A673 (cell line): Measurements from ENCODE around the gene CSTPP1. TPM values are rescaled to one million over a fixed set of nuclear protein-coding genes. Genes with fewer than 3 reads are reported as not detected.
"Not testable (repeated sequence)": the region's sequence is repeated elsewhere in the genome, so short reads cannot be mapped to it uniquely, and the experiment has no call there.

ENCODE experiments used
- BruUV-seq: library from RNA; stranded (reverse); fragments of 400-500 nt; replicated peaks from 2 replicates; lab custom pipeline; 2021; lab: Mats Ljungman, UMichigan
- CTCF ChIA-PET: fragments of 300-600 bp; sonication (Branson Sonifier 250); formaldehyde crosslinking; loops from one replicate; lab custom pipeline; 2022; ENCODE audit warnings: antibody characterized with exemption; lab: Charles Lee
- POLR2A ChIA-PET: fragments of 300-600 bp; sonication (Branson Sonifier 250); formaldehyde crosslinking; loops from one replicate; lab custom pipeline; 2022; ENCODE audit warnings: antibody characterized with exemption; ENCODE audit not compliant: low non-redundant PET; lab: Charles Lee
- DNase-seq: peaks from one replicate; pipeline ENCODE4 v3.0.0-alpha.2; 2015; ENCODE audit warnings: low spot score
- H3K27ac ChIP-seq: fragments of 200-600 bp; sonication (generic); 2 replicates; pipeline ENCODE4 v1.5.1; 2016; ENCODE audit warnings: mixed run types, low read depth, mild to moderate bottlenecking, mixed read lengths, antibody characterized with exemption, low read length; ENCODE audit not compliant: poor library complexity, severe bottlenecking
- H3K27me3 ChIP-seq: fragments of 200-600 bp; sonication (generic); replicated peaks from 2 replicates; pipeline ENCODE4 v1.6.1; 2017; ENCODE audit warnings: mixed run types, low read depth, mild to moderate bottlenecking, mixed read lengths, antibody characterized with exemption, low read length; ENCODE audit not compliant: insufficient read depth, poor library complexity
- H3K36me3 ChIP-seq: fragments of 200-600 bp; sonication (generic); 2 replicates; pipeline ENCODE4 v1.6.1; 2016; ENCODE audit warnings: mixed run types, mild to moderate bottlenecking, mixed read lengths, antibody characterized with exemption, low read length; ENCODE audit not compliant: insufficient read depth, poor library complexity, severe bottlenecking
- H3K4me1 ChIP-seq: fragments of 200-600 bp; sonication (generic); 2 replicates; pipeline ENCODE4 v1.6.1; 2017; ENCODE audit warnings: mixed run types, mild to moderate bottlenecking, mixed read lengths, antibody characterized with exemption, low read length; ENCODE audit not compliant: insufficient read depth, poor library complexity, severe bottlenecking
- H3K4me3 ChIP-seq: fragments of 200-600 bp; sonication (generic); 2 replicates; pipeline ENCODE4 v1.5.1; 2016; ENCODE audit warnings: low read depth, mixed run types, mild to moderate bottlenecking, mixed read lengths, low read length; ENCODE audit not compliant: poor library complexity, severe bottlenecking
- H3K9me3 ChIP-seq: fragments of 200-600 bp; sonication (generic); 2 replicates; pipeline ENCODE4 v1.6.1; 2016; ENCODE audit warnings: mixed run types, low read depth, mild to moderate bottlenecking, mixed read lengths, antibody characterized with exemption, low read length; ENCODE audit not compliant: poor library complexity, severe bottlenecking
- EZH2 ChIP-seq: fragments of 200-600 bp; sonication (generic); IDR thresholded peaks from 2 replicates; pipeline ENCODE4 v1.6.1; 2017; ENCODE audit warnings: borderline replicate concordance, low read depth, mild to moderate bottlenecking, mixed read lengths, antibody characterized with exemption, low read length; ENCODE audit not compliant: poor library complexity, severe bottlenecking
- intact Hi-C: fragments of 100-400 bp; cut with micrococcal nuclease; formaldehyde crosslinking; loops from one replicate; pipeline ENCODE4 v1.10.0; 2022; ENCODE audit not compliant: unreplicated experiment
- total RNA-seq: library from RNA; stranded (reverse); gene quantifications from 2 replicates; pipeline ENCODE4 v1.2.3, GENCODE V29; 2021
- TF ChIP-seq, protein P1 (sequence below): fragments of 300-800, 200-600 bp; sonication (generic); conservative IDR thresholded peaks from 2 replicates; pipeline ENCODE4 v1.5.1; 2017; ENCODE audit warnings: low read depth, mild to moderate bottlenecking, antibody characterized with exemption, low read length, moderate library complexity, mixed read lengths

The CSTPP1 gene
- total RNA-seq, 1 experiment from 2014 or later, result 79.3 TPM

DNA sequence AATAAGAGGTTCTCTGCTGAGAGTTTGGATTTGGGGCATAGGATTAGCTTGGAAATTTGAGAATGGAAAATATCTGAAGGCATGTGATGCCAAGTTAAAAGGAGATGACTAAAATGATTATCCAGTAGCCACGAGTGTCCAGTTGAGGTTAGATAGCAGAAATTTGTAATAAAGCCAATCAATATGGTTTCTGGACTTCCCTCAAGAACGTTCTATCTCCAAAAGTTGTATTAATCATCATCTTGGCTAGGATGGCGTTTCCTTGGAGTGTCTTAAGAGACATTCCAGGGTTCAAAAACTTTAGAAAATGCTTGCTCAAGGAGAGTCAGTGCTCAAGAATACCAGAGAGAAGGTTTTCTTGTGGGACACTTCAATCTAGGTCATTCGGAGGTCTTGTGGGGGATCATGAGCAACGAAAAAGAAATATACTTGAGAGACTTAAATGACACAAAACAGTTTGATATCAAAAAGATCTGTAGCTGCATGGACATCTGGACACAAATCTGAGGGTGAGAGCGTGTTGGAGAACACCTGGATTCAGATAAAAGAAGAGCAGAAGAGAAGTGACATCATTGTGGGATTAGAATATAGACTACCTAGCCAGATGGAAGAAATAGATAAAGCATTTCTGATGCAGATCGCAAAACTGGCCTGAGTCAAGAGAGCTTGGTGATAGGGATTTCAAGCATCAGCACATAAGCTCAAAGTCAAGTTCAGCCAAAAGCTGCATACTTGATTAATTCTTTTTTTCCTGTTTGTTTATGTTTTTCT is 142.4 kb downstream of the CSTPP1 start:
- TF ChIP-seq, protein P1, sequence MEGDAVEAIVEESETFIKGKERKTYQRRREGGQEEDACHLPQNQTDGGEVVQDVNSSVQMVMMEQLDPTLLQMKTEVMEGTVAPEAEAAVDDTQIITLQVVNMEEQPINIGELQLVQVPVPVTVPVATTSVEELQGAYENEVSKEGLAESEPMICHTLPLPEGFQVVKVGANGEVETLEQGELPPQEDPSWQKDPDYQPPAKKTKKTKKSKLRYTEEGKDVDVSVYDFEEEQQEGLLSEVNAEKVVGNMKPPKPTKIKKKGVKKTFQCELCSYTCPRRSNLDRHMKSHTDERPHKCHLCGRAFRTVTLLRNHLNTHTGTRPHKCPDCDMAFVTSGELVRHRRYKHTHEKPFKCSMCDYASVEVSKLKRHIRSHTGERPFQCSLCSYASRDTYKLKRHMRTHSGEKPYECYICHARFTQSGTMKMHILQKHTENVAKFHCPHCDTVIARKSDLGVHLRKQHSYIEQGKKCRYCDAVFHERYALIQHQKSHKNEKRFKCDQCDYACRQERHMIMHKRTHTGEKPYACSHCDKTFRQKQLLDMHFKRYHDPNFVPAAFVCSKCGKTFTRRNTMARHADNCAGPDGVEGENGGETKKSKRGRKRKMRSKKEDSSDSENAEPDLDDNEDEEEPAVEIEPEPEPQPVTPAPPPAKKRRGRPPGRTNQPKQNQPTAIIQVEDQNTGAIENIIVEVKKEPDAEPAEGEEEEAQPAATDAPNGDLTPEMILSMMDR, result no peak
- TF ChIP-seq EZH2, result no peak
- intact Hi-C loops, result no loop called here
- CTCF ChIA-PET, result no interaction called here
- Histone ChIP-seq H3K4me3 (no peak overlapping the region), H3K4me1 (no peaks in the 10 kb centered on the region), H3K9me3 (no peaks in the 10 kb centered on the region), H3K27me3 (no peaks in the 10 kb centered on the region), H3K36me3 (no peaks in the 10 kb centered on the region), H3K27ac (no peak overlapping the region)
- BruUV-seq, result no TSS peak
- no peak for DNase-seq
- POLR2A ChIA-PET, result no interaction called here

- CTCF ChIA-PET, H3K27ac ChIP-seq, intact Hi-C loops, H3K4me3 ChIP-seq, H3K9me3 ChIP-seq, DNase-seq, H3K36me3 ChIP-seq, POLR2A ChIA-PET, BruUV-seq, H3K4me1 ChIP-seq, H3K27me3 ChIP-seq: not testable (repeated sequence)
Observed at GRCh38 chr11:47080775-47081174, 144.2 kb downstream of the CSTPP1 start.

DNA sequence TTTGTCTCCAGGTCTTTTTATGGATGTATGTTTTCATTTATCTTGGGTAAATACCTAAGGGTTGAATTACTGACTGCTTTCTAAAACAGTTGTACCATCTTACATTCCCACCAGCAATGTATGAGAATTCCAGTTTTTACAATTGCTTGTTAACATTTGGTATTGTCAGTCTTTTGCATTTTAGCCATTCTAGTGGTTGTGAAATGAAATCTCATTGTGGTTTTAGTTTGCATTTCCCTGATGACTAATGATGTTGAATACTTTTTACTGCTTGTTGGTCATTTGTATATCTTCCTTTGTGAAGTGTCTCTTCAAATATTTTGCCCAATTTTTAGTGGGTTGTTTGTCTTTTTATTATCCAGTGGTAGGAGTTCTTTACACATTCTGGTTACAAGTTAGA is 147.4 kb downstream of the CSTPP1 start:
- H3K27ac ChIP-seq, result no peak overlapping the region
- H3K27me3 ChIP-seq, result no peaks in the 10 kb centered on the region
- POLR2A ChIA-PET, result no interaction called here
- no TSS peak for BruUV-seq
- CTCF ChIA-PET, result no interaction called here
- H3K4me3 ChIP-seq, result no peak overlapping the region
- TF ChIP-seq, protein P1, result no peak
- no peak for TF ChIP-seq EZH2
- no peaks in the 10 kb centered on the region for H3K9me3 ChIP-seq
- H3K4me1 ChIP-seq, result no peaks in the 10 kb centered on the region
- H3K36me3 ChIP-seq, result no peaks in the 10 kb centered on the region
- intact Hi-C loops, result no loop called here
- no peak for DNase-seq

GRCh38 chr11:47087801-47088200 is 151.2 kb downstream of the CSTPP1 start:
- intact Hi-C loops, result no loop called here
- Histone ChIP-seq H3K27me3 (no peaks in the 10 kb centered on the region), H3K27ac (no peak overlapping the region), H3K4me1 (no peaks in the 10 kb centered on the region), H3K9me3 (no peaks in the 10 kb centered on the region), H3K36me3 (no peaks in the 10 kb centered on the region), H3K4me3 (no peak overlapping the region)
- DNase-seq, result no peak
- CTCF ChIA-PET, result no interaction called here
- TF ChIP-seq, protein P1, result no peak
- TF ChIP-seq EZH2, result no peak
- no TSS peak for BruUV-seq
- POLR2A ChIA-PET, result interaction anchor here (0.6 kb wide), 1 partner anchor 233 kb away, joined by 3 read pairs; no protein-coding TSS in a partner anchor
